Mesodermal cell (in vitro differentiated cells): Measurements from ENCODE around the gene TTC28.

ENCODE experiments used
- H3K27ac ChIP-seq: 2 replicates; pipeline ENCODE4 v1.7.0; 2013; ENCODE audit warnings: mild to moderate bottlenecking, low read depth, low read length, moderate library complexity; ENCODE audit not compliant: severe bottlenecking
- H3K36me3 ChIP-seq: 2 replicates; pipeline ENCODE4 v1.7.1; 2013; ENCODE audit warnings: mild to moderate bottlenecking, low read length, moderate library complexity; ENCODE audit not compliant: control insufficient read depth, insufficient read depth
- H3K4me1 ChIP-seq: one replicate; pipeline ENCODE4 v1.7.1; 2013; ENCODE audit warnings: mild to moderate bottlenecking, low read length; ENCODE audit not compliant: insufficient read depth, control insufficient read depth, poor library complexity, severe bottlenecking
- H3K4me3 ChIP-seq: 2 replicates; pipeline ENCODE4 v1.7.0; 2013; ENCODE audit warnings: low read length, control low read depth, mild to moderate bottlenecking; ENCODE audit not compliant: insufficient read depth, poor library complexity, severe bottlenecking; ENCODE audit errors: extremely low read depth
- H3K9me3 ChIP-seq: 2 replicates; pipeline ENCODE4 v1.7.1; 2013; ENCODE audit warnings: mild to moderate bottlenecking, low read length, moderate library complexity; ENCODE audit not compliant: control insufficient read depth
- WGBS, 2 experiments: methylation state at CpG; one replicate each; pipeline ENCODE4 v1.1.5; 2013; ENCODE audit warnings: missing lambda C conversion rate in 2 of 2; ENCODE audit not compliant: insufficient coverage in 2 of 2; 5-methylcytosine and 5-hydroxymethylcytosine counted together

Gene TTC28

DNA sequence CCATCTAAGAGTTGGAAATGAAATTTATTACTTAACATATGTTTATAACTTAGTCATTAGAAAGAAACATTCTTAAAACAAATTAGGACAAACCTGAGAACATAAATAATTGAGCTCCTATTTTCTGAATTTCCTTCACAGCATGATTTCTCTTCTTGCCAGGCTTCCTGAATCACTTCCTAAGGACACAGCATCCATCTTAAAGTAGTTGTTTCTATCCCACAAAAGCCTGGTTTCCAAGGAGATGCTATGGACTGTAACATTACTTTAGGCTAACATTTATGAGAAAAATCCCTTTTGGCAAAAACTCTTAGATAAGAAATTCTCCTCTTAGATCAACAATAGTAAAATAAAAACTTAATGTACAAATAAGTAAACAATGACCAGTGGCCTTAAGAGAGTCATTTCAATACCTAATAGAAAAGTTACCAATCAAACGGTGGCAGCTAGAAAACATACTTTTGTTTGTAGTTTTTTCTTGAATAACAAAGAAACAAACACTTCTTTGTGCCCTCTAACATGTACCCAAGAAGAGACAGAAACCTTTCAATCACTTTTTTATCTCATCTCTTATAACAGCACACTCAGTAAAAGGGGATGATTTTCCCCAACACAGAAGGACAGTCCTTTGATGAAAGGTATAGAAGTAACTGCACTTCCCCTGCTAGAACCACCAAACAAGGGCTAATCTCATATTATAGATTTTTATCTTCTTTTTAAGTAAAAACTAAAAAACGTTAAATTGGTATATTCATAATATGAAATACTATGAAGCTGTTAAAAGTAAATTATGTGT lies 74.5 kb downstream of the TTC28 start:
- Histone ChIP-seq H3K4me1 (peaks cover 1% of the 10 kb centered on the region), H3K9me3 (no peaks in the 10 kb centered on the region), H3K27ac (peak overlapping the region; percentile 50), H3K36me3 (no peaks in the 10 kb centered on the region), H3K4me3 (no peak overlapping the region)
- no CpG with 5 or more reads among the region's 2 CpGs for WGBS, 2 experiments

DNA sequence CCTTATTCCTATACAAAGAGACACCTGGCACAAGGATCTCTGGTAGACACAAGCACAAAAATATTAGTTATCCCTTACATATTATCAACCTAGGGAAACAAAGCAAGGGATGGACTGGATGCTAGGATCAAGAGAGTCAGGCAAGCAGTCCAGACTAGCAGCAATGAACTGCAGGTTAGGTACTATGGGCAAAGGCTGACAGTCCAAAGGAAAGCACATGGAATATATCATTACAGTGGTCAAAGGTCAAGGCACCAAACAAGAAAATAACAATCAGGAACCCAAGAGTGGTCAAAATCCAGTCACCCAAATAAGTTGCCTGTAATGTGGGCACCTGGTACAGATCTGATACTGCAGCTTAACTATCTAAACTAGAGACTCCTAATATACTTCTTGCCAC lies 77.7 kb downstream of the TTC28 start:
- no peak overlapping the region for H3K4me3 ChIP-seq
- H3K9me3 ChIP-seq: no peaks in the 10 kb centered on the region
- no peaks in the 10 kb centered on the region for H3K36me3 ChIP-seq
- no peaks in the 10 kb centered on the region for H3K4me1 ChIP-seq
- H3K27ac ChIP-seq: no peak overlapping the region

DNA sequence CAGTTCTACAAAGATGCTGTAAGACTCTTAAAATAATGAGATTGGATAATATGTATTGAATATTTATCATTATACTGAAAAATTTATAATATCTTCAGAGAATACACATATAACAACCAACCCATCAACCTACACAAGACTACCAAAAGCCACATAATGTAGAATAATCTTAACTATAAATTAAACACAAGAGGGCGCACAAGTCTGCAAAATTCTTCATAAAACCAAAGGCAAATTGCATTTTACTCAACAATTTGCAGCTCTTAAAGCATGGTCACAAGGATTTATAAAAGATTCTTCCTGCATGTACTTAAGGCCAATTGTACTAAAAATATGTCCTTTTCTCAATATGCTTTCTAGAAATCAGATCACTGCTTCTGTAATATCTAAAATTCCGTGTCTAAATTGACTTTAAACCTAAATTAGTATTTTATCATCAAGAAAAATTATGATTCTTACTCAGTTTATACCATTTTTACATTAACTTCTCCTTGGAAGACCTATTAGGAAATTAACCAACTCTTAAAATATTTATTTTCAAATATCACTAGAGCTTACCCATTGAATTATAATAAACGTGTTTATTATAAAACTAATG lies 79.0 kb downstream of the TTC28 start:
- H3K36me3 ChIP-seq: no peaks in the 10 kb centered on the region
- no peaks in the 10 kb centered on the region for H3K4me1 ChIP-seq
- no peak overlapping the region for H3K27ac ChIP-seq
- H3K4me3 ChIP-seq: no peak overlapping the region
- H3K9me3 ChIP-seq: no peaks in the 10 kb centered on the region
- WGBS, 2 experiments: 0% methylated on average over 1 of the region's 3 CpGs

DNA sequence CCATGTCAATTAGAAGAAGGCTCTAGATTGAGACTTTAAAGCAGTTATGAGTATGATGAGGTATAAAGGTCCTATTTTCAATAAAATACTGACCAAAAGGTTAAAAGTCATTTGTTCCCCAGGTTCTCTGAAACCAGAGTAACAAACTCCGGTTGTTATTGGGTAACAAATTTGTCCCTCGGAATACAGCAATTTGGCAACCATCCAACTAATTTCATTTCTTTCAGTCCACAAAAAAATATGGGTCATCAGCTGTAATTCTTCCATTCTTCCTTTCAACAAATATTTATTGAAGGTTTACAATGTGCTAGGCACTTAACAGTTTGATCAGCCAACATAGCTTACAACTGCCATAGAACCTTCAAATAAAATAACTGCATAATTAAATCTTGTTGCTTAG lies 79.9 kb downstream of the TTC28 start:
- Histone ChIP-seq H3K4me1 (no peaks in the 10 kb centered on the region), H3K36me3 (no peaks in the 10 kb centered on the region), H3K9me3 (no peaks in the 10 kb centered on the region), H3K27ac (no peak overlapping the region), H3K4me3 (no peak overlapping the region)
- WGBS, 2 experiments: 76 to 85% methylated on average over 2 of the region's 2 CpGs

DNA sequence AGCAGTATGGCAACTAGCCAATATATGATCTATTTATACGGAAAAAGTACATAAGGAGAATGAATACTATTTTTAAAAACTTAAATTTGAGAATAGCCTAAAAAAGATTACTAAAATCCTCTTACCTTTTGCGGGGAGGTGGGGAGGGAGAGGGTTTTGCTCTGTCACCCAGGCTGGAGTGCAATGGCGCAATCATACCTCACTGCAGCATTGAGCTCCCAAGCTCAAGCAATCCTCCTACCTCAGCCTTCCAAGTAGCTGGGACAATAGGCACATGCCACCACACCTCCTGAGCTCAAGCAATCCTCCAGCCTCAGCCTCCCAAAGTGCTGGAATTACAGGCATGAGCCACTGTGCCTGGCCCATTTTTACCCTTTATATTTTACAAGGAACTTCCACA lies 82.0 kb downstream of the TTC28 start:
- no peaks in the 10 kb centered on the region for H3K36me3 ChIP-seq
- H3K27ac ChIP-seq: no peak overlapping the region
- no peaks in the 10 kb centered on the region for H3K9me3 ChIP-seq
- no peaks in the 10 kb centered on the region for H3K4me1 ChIP-seq
- no CpG with 5 or more reads among the region's 3 CpGs for WGBS, 2 experiments
- H3K4me3 ChIP-seq: no peak overlapping the region

DNA sequence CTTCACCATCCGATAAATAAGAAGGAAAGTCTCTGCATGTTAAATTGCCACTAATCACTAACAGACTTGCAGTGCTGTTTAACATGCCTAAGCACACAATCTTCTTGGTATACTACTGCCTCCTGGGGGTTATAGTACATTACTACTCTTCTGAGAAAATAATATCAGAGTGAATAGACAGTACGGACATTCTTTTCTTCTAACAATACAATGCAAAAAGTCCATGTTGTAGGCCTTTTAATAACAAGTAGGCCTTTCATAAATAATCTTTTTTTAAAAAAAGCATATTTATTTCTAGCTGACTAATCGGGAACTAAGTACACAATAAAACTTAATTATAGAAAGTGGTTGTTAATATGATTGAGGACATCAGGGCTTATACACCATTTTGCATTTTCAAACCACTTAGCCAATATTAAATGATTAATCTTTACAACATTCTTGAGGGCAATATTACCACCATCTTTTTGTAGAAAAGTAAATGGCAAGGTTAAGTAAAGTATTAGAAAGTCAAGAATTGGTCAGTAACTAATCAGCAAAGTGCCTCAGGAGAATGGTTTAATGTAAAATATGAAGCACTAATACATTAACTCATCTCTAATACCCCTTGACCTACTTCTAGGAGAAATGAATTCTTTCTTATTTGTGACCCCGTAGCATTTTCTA lies 84.7 kb downstream of the TTC28 start:
- H3K4me3 ChIP-seq: no peak overlapping the region
- H3K36me3 ChIP-seq: no peaks in the 10 kb centered on the region
- no peak overlapping the region for H3K27ac ChIP-seq
- no CpG with 5 or more reads among the region's 4 CpGs for WGBS, 2 experiments
- no peaks in the 10 kb centered on the region for H3K9me3 ChIP-seq
- no peaks in the 10 kb centered on the region for H3K4me1 ChIP-seq

DNA sequence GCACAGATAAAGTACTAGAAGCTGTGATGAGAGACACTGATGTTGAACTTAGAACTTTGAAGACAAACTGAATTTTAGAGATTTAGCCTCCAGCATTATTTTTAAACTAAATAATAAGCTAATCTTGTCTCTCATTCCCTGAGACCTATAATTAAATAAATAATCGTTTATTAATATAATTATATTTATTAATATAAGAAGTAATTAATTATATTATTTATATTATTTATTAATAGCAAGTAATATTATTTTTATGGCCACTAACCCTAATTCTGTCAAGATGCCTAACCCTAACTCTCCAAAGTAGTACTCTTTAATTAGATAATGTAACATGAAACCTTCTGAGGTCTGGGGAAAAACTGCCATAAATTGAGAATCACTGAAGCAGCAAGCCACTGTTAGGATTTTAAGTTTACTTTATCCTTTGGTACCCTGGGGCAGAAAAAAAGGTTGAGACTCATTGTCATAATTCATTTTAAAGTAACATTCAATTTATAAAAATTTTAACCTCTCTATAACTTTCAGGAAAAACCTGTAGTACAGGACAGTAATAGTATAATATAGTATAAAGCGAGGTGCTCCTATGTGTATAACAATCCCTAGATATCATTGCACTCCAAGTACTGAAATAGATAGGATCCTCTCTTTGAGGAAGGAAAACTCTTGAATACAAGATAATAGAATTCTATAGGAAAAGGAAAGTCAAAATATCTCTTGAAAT lies 85.4 kb downstream of the TTC28 start:
- Histone ChIP-seq H3K9me3 (no peaks in the 10 kb centered on the region), H3K4me1 (no peaks in the 10 kb centered on the region), H3K27ac (no peak overlapping the region), H3K4me3 (no peak overlapping the region), H3K36me3 (no peaks in the 10 kb centered on the region)
- WGBS, 2 experiments: no CpG with 5 or more reads among the region's 2 CpGs

DNA sequence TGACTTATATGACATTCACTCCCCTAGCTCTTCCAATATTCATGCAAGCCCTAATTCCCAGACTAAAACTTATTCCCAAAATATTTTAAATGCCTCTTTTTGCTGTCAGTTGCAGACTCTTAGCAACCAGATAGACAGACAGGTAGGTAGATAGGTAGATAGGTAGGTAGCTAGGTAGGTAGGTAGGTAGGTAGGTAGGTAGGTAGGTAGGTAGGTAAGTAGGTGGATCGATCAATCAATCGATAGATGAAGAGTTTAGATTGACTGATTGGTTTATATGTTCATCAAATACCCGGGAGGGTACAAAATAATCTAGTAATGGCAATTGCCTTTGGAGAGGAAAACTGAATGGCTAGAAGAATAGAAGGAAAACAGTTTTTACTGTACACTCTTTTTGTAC lies 86.3 kb downstream of the TTC28 start:
- H3K4me1 ChIP-seq: no peaks in the 10 kb centered on the region
- no peaks in the 10 kb centered on the region for H3K36me3 ChIP-seq
- WGBS, 2 experiments: 93 to 97% methylated on average over 2 to 3 of the region's 3 CpGs

DNA sequence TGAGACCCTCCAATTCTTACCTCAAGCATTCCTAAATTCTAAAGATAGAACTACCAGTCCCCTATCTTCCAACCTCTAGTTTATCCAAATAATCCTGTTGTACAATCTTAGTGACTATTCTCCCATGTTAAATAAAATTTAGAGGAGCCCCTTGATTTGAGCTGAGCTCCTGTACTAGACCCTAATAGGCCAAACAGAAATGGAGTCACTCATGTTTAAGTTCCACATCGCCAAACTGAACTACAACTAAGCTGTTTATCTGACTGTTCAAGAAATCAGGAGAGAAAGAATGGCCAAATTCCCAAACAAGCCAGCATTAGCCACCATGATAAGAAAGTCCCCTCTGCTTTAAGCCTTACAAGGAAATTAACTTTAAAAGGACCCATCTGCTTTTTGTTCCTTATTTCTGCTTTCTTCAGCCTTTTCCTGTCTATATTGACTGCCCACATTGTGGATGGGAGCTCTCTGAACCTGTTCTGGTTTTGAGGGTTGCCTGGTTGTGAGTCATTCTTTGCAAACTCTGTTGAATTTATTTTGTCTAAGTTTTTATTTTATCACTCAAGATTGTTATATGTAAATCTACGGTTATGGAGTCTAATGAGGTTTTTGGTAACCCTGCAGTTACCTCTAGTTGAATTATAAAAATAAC lies 90.4 kb downstream of the TTC28 start:
- H3K9me3 ChIP-seq: no peaks in the 10 kb centered on the region
- 75 to 100% methylated on average over 1 of the region's 2 CpGs for WGBS, 2 experiments
- H3K36me3 ChIP-seq: no peaks in the 10 kb centered on the region
- no peak overlapping the region for H3K4me3 ChIP-seq
- H3K27ac ChIP-seq: no peak overlapping the region
- H3K4me1 ChIP-seq: no peaks in the 10 kb centered on the region

More for the DNA sequence above, 86.3 kb downstream of the TTC28 start:
- Histone ChIP-seq H3K27ac (no peak overlapping the region), H3K9me3 (no peaks in the 10 kb centered on the region), H3K4me3 (no peak overlapping the region)

DNA sequence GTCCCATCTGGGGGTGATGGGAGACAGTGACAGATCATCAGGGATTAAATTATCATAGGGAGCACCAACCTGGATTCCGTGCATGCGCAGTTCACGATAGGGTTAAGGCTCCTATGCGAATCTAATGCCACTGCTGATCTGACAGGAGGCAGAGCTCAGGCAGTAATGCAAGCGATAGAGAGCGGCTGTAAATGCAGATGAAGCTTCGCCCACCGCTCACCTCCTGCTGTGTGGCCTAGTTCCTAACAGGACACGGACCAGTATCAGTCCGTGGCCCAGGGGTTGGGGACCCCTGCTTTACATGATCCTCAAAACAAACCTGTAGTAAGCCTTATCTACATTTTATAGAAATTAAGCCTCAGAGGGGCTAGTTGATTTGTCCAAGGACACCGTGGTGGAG lies 94.3 kb downstream of the TTC28 start:
- H3K27ac ChIP-seq: no peak overlapping the region
- H3K4me3 ChIP-seq: no peak overlapping the region
- 68 to 71% methylated on average over 7 to 10 of the region's 11 CpGs for WGBS, 2 experiments
- no peaks in the 10 kb centered on the region for H3K4me1 ChIP-seq
- no peaks in the 10 kb centered on the region for H3K9me3 ChIP-seq
- no peaks in the 10 kb centered on the region for H3K36me3 ChIP-seq
